K562 (cell line): ENCODE data around the gene HS3ST4.

Experiments used
- ATF3 ChIP-seq, 2 experiments: fragments of 450-650 bp in 1 of 2; sonication (generic) in 1 of 2; formaldehyde crosslinking in 1 of 2; IDR thresholded peaks in 1 of 2; conservative IDR thresholded peaks in 1 of 2; 2 replicates each; pipeline versions ENCODE4 v1.6.1 to v1.8.1; 2016 to 2023; ENCODE audit warnings: mild to moderate bottlenecking in 2 of 2, moderate library complexity in 2 of 2, inconsistent platforms in 1 of 2, missing genetic modification reagents in 1 of 2
- E2F4 ChIP-seq: sonication (generic); formaldehyde crosslinking; IDR thresholded peaks from 2 replicates; pipeline ENCODE4 v1.8.0; 2022; ENCODE audit warnings: mild to moderate bottlenecking, low read depth, missing genetic modification reagents
- ESRRA ChIP-seq: fragments of 450-650 bp; IDR thresholded peaks from 2 replicates; pipeline ENCODE4 v1.6.1; 2014; ENCODE audit warnings: low read depth, mild to moderate bottlenecking, moderate library complexity, borderline replicate concordance
- HINFP ChIP-seq: fragments of 450-650 bp; conservative IDR thresholded peaks from 2 replicates; pipeline ENCODE4 v1.6.1; 2016; ENCODE audit warnings: missing genetic modification characterization, low read depth, mild to moderate bottlenecking, control low read depth, missing compliant biosample characterization
- PHF8 ChIP-seq: fragments of 200-600 bp; sonication (generic); IDR thresholded peaks from 2 replicates; pipeline ENCODE4 v1.6.1; 2012; ENCODE audit warnings: mixed run types, mild to moderate bottlenecking, inconsistent platforms, low read length, moderate library complexity, borderline replicate concordance
- POLR2AphosphoS5 ChIP-seq: IDR thresholded peaks from 2 replicates; pipeline ENCODE4 v1.6.1; 2011; ENCODE audit warnings: mild to moderate bottlenecking, low read depth, low read length, moderate library complexity; ENCODE audit not compliant: control insufficient read depth, insufficient read depth
- SIN3A ChIP-seq, 2 experiments: fragments of 150-350 bp in 1 of 2; IDR thresholded peaks; 2 replicates each; pipeline ENCODE4 v1.6.1; 2011 to 2016; ENCODE audit warnings: borderline replicate concordance in 2 of 2, low read depth in 2 of 2, low read length in 2 of 2, mild to moderate bottlenecking in 2 of 2, moderate library complexity in 2 of 2; ENCODE audit not compliant: control insufficient read depth in 1 of 2
- TAF1 ChIP-seq: IDR thresholded peaks from 2 replicates; pipeline ENCODE4 v1.6.1; 2011; ENCODE audit warnings: mild to moderate bottlenecking, low read length, moderate library complexity; ENCODE audit not compliant: insufficient read depth, control insufficient read depth, severe bottlenecking; ENCODE audit errors: extremely low read depth
- ZFP30 ChIP-seq: fragments of 250-450 bp; sonication (Bioruptor Pico); IDR thresholded peaks from 2 replicates; pipeline ENCODE4 v1.8.0; 2022; ENCODE audit warnings: moderate library complexity, mild to moderate bottlenecking, inconsistent platforms, borderline replicate concordance
- ZNF134 ChIP-seq: fragments of 250-450 bp; sonication (Bioruptor Pico); conservative IDR thresholded peaks from 2 replicates; pipeline ENCODE4 v1.4.0; 2020
- ZNF212 ChIP-seq: fragments of 450-650 bp; formaldehyde crosslinking; IDR thresholded peaks from 2 replicates; pipeline ENCODE4 v1.4.0; 2020; ENCODE audit warnings: mild to moderate bottlenecking

- TF ChIP-seq ATF3 (IDR thresholded peaks at IDR 0.05) (no peak), ATF3 (CRISPR knock-in tag; conservative IDR thresholded peaks at IDR 0.05) (no peak), TAF1 (no peak), HINFP (tag) (no peak), SIN3A (IDR thresholded peaks at IDR 0.05; ENCODE audit: borderline replicate concordance in 2 of 2, control insufficient read depth in 1 of 2, low read depth in 2 of 2, low read length in 2 of 2) (no peak), PHF8 (no peak), ZNF212 (CRISPR knock-in tag) (no peak), ESRRA (no peak), E2F4 (CRISPR knock-in tag) (no peak), POLR2AphosphoS5 (no peak), ZNF134 (CRISPR knock-in tag) (no peak), ZFP30 (CRISPR knock-in tag) (no peak)
These were observed 335.1 kb downstream of the HS3ST4 start for GRCh38 chr16:26026709-26027450.
